GM12801 (cell line): ENCODE results near the gene CPSF6.

Source experiments
- CTCF ChIP-seq: IDR thresholded peaks from one replicate; pipeline ENCODE4 v1.5.1; 2011; ENCODE audit warnings: control low read depth; ENCODE audit not compliant: insufficient read length; ENCODE audit errors: extremely low read depth

Gene CPSF6

GRCh38 chr12:69313209-69313608 is 73.8 kb downstream of the CPSF6 start:
- TF ChIP-seq CTCF = no peak

GRCh38 chr12:69318225-69318624 is 78.9 kb downstream of the CPSF6 start:
- no peak for TF ChIP-seq CTCF

GRCh38 chr12:69321351-69321750 is 82.0 kb downstream of the CPSF6 start:
- TF ChIP-seq CTCF = no peak
